ENCODE measurements around the gene DHX40. TPM values are rescaled to one million over a fixed set of nuclear protein-coding genes. Genes with fewer than 3 reads are reported as not detected.
"Not testable (repeated sequence)": the region's sequence is repeated elsewhere in the genome, so short reads cannot be mapped to it uniquely, and the experiment has no call there.

The DHX40 gene, protein sequence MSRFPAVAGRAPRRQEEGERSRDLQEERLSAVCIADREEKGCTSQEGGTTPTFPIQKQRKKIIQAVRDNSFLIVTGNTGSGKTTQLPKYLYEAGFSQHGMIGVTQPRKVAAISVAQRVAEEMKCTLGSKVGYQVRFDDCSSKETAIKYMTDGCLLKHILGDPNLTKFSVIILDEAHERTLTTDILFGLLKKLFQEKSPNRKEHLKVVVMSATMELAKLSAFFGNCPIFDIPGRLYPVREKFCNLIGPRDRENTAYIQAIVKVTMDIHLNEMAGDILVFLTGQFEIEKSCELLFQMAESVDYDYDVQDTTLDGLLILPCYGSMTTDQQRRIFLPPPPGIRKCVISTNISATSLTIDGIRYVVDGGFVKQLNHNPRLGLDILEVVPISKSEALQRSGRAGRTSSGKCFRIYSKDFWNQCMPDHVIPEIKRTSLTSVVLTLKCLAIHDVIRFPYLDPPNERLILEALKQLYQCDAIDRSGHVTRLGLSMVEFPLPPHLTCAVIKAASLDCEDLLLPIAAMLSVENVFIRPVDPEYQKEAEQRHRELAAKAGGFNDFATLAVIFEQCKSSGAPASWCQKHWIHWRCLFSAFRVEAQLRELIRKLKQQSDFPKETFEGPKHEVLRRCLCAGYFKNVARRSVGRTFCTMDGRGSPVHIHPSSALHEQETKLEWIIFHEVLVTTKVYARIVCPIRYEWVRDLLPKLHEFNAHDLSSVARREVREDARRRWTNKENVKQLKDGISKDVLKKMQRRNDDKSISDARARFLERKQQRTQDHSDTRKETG
- 10 to 100 TPM; 20.0 to 24.4 TPM for total RNA-seq

- H3K36me3 Mint-ChIP-seq (ENCODE audit: low read depth) = peaks cover 9% of the 10 kb centered on the region
- ChIA-PET POLR2A (interaction anchor here (0.5 to 2.8 kb wide), 10 partner anchors 52 to 934 kb away, joined by 3 to 46 read pairs (median 3); partner anchors contain the start of genes CLTC, PRR11, PTRH2 and SKA2), CTCF (interaction anchor here (1.0 kb wide), 1 partner anchor 100 kb away, joined by 3 read pairs; no protein-coding TSS in a partner anchor)
- DNase-seq = peak; percentile 95
- H3K4me1 Mint-ChIP-seq = peaks cover 21% of the 10 kb centered on the region
- H3K27ac Mint-ChIP-seq = peak within 1 kb of the TSS; percentile 95
- H3K4me3 Mint-ChIP-seq = peak within 1 kb of the TSS; percentile 100
- H3K9me3 Mint-ChIP-seq = peaks cover 6% of the 10 kb centered on the region
- no peaks in the 10 kb centered on the region for H3K27me3 Mint-ChIP-seq
These were observed at the start of gene DHX40 for GRCh38 chr17:59565171-59565958. TSS of gene DHX40 (plus strand) at chr17:59565610. CDS start at chr17:59565672, 62 bp downstream.

- H3K36me3 Mint-ChIP-seq (ENCODE audit: low read depth) = no peaks in the 10 kb centered on the region
- no peak overlapping the region for H3K27ac Mint-ChIP-seq
- H3K4me1 Mint-ChIP-seq = peaks cover 2% of the 10 kb centered on the region
- ChIA-PET POLR2A (no interaction called here), CTCF (no interaction called here)
- peaks cover 12% of the 10 kb centered on the region for H3K27me3 Mint-ChIP-seq
- H3K4me3 Mint-ChIP-seq = no peak overlapping the region
- no peak for DNase-seq
- H3K9me3 Mint-ChIP-seq = no peaks in the 10 kb centered on the region
These were observed 49.0 kb upstream of the DHX40 start for GRCh38 chr17:59516451-59516850.

- no peaks in the 10 kb centered on the region for H3K36me3 Mint-ChIP-seq (ENCODE audit: low read depth)
- DNase-seq = no peak
- H3K4me3 Mint-ChIP-seq = no peak overlapping the region
- no peaks in the 10 kb centered on the region for H3K9me3 Mint-ChIP-seq
- no peak overlapping the region for H3K27ac Mint-ChIP-seq
- H3K27me3 Mint-ChIP-seq = peaks cover 13% of the 10 kb centered on the region
- ChIA-PET CTCF (interaction anchor here (0.6 to 1.8 kb wide), 8 partner anchors 10 to 438 kb away, joined by 3 to 8 read pairs (median 4); no protein-coding TSS in a partner anchor), POLR2A (no interaction called here)
- peaks cover 4% of the 10 kb centered on the region for H3K4me1 Mint-ChIP-seq
These were observed 46.3 kb upstream of the DHX40 start for GRCh38 chr17:59519132-59519531.

DNA sequence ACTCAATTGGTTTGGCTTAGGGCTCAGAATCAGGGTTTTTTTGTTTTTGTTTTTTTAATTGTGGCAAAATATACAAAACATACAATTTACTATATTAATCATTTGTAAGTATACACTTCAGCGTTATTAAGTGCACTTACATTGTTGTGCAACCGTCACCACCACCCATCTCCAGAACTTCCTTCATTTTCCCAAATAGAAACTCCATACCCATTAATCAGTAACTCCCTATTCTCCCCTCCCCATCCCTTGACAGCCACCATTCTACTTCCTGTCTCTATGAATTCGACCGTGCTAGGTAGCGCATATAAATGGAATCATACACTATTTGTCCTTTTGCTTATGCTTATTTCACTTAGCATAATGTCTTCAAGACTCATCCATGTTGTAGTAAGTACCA, 45.2 kb upstream of the DHX40 start:
- DNase-seq = no peak
- Mint-ChIP-seq H3K9me3 (no peaks in the 10 kb centered on the region), H3K27me3 (peaks cover 15% of the 10 kb centered on the region), H3K4me3 (no peak overlapping the region), H3K4me1 (peaks cover 4% of the 10 kb centered on the region), H3K27ac (no peak overlapping the region), H3K36me3 (ENCODE audit: low read depth) (no peaks in the 10 kb centered on the region)
- POLR2A ChIA-PET = no interaction called here
- CTCF ChIA-PET = interaction anchor here (0.6 to 3.2 kb wide), 3 partner anchors 45 to 210 kb away, joined by 4 to 14 read pairs (median 4); no protein-coding TSS in a partner anchor

GRCh38 chr17:59521465-59522126, 43.8 kb upstream of the DHX40 start:
- no peak overlapping the region for H3K4me3 Mint-ChIP-seq
- no peaks in the 10 kb centered on the region for H3K36me3 Mint-ChIP-seq (ENCODE audit: low read depth)
- H3K27me3 Mint-ChIP-seq = peaks cover 25% of the 10 kb centered on the region
- DNase-seq = peak; percentile 61
- H3K9me3 Mint-ChIP-seq = no peaks in the 10 kb centered on the region
- POLR2A ChIA-PET = no interaction called here
- H3K4me1 Mint-ChIP-seq = peaks cover 4% of the 10 kb centered on the region
- no peak overlapping the region for H3K27ac Mint-ChIP-seq
- CTCF ChIA-PET = interaction anchor here (0.6 to 3.2 kb wide), 14 partner anchors 8 to 1333 kb away, joined by 3 to 14 read pairs (median 4); partner anchors contain the start of genes PTRH2 and VMP1

- H3K27me3 Mint-ChIP-seq = peaks cover 34% of the 10 kb centered on the region
- POLR2A ChIA-PET; H3K9me3 Mint-ChIP-seq; H3K4me1 Mint-ChIP-seq; CTCF ChIA-PET; H3K4me3 Mint-ChIP-seq; DNase-seq; H3K36me3 Mint-ChIP-seq (ENCODE audit: low read depth); H3K27ac Mint-ChIP-seq: not testable (repeated sequence)
These were observed 40.5 kb upstream of the DHX40 start for GRCh38 chr17:59524930-59525329.

DNA sequence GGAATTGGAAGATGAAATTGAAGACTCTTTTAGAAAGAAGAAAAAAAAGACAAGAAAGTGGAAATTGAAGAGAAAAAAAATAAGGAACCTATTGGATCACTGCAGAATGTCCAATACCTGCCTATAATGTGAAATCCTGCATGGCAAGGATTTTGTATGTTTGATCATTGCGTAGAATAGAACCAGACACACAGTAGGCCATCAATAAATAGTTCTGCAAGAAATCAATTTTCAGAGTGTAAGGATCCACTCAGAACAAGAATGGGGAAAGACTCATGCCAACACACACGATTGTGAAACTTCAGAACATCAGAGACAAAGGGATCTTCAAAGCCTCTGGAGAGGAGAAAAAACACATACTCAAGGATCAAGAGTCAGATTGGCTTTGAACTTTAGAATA, 39.7 kb upstream of the DHX40 start:
- Mint-ChIP-seq H3K27ac (no peak overlapping the region), H3K4me3 (no peak overlapping the region), H3K27me3 (peaks cover 29% of the 10 kb centered on the region), H3K36me3 (ENCODE audit: low read depth) (no peaks in the 10 kb centered on the region), H3K9me3 (no peaks in the 10 kb centered on the region), H3K4me1 (peaks cover 4% of the 10 kb centered on the region)
- CTCF ChIA-PET = no interaction called here
- no peak for DNase-seq
- POLR2A ChIA-PET = no interaction called here

GRCh38 chr17:59526451-59526850, 39.0 kb upstream of the DHX40 start:
- Mint-ChIP-seq H3K9me3 (no peaks in the 10 kb centered on the region), H3K4me1 (peaks cover 2% of the 10 kb centered on the region), H3K27me3 (peaks cover 27% of the 10 kb centered on the region), H3K4me3 (no peak overlapping the region), H3K27ac (no peak overlapping the region), H3K36me3 (ENCODE audit: low read depth) (no peaks in the 10 kb centered on the region)
- no peak for DNase-seq
- ChIA-PET POLR2A (no interaction called here), CTCF (interaction anchor here (0.8 kb wide), 1 partner anchor 254 kb away, joined by 3 read pairs; no protein-coding TSS in a partner anchor)

DNA sequence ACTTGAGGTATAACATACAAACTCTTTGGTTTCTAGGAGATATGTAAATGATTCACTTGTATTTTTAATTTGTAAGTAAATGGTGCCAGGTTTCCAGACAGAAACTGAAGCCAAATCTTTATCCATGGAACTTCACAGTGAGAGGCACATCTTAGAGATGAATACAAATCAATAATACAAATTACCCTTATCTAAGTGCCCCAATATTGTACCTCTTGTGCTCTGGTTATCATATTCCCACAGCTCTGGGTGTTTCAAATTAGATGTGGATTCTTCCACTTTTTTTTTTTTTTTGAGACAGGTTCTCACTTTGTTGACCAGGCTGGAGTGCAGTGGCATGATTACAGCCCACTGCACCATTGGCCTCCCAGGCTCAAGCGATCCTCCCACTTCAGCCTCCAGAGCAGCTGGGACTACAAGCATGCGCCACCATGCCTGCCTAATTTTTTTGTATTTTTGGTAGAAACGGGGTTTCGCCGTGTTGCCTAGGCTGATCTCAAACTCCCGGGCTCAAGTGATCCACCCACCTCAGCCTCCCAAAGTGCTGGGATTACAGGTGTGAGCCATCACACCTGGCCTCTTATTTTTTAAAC, 38.0 kb upstream of the DHX40 start:
- H3K9me3 Mint-ChIP-seq = no peaks in the 10 kb centered on the region
- H3K27me3 Mint-ChIP-seq = peaks cover 26% of the 10 kb centered on the region
- ChIA-PET POLR2A (no interaction called here), CTCF (interaction anchor here (0.9 kb wide), 1 partner anchor 210 kb away, joined by 3 read pairs; no protein-coding TSS in a partner anchor)
- no peak overlapping the region for H3K4me3 Mint-ChIP-seq
- no peak overlapping the region for H3K27ac Mint-ChIP-seq
- no peaks in the 10 kb centered on the region for H3K36me3 Mint-ChIP-seq (ENCODE audit: low read depth)
- no peak for DNase-seq
- H3K4me1 Mint-ChIP-seq = no peaks in the 10 kb centered on the region

GRCh38 chr17:59527931-59528330, 37.5 kb upstream of the DHX40 start:
- Mint-ChIP-seq H3K27me3 (peaks cover 26% of the 10 kb centered on the region), H3K36me3 (ENCODE audit: low read depth) (no peaks in the 10 kb centered on the region), H3K4me3 (no peak overlapping the region), H3K9me3 (no peaks in the 10 kb centered on the region), H3K4me1 (no peaks in the 10 kb centered on the region), H3K27ac (no peak overlapping the region)
- CTCF ChIA-PET = interaction anchor here (0.9 kb wide), 1 partner anchor 210 kb away, joined by 3 read pairs; no protein-coding TSS in a partner anchor
- DNase-seq = no peak
- POLR2A ChIA-PET = no interaction called here

DNA sequence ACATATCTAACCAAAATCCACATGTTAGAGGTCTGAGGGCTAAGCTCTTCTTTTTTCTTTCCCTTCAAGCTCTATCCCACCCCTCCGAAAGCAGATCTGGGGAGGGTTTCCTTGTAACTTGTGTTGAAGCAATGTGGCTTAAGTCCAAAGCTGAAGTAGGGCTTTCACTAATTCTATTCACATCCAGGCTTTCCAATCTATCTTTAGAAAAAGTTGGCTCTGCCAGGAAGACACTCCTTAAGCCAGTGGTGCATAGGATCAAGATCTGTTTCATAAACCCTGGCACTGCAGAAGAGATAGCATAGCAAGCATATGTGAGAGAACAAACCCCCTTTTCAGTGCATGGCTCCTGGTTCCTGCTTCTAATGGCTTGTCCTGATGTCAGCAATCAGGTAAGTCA, 34.9 kb upstream of the DHX40 start:
- ChIA-PET POLR2A (no interaction called here), CTCF (interaction anchor here (1.2 kb wide), 1 partner anchor 9 kb away, joined by 8 read pairs; no protein-coding TSS in a partner anchor)
- H3K27me3 Mint-ChIP-seq = peaks cover 23% of the 10 kb centered on the region
- no peaks in the 10 kb centered on the region for H3K4me1 Mint-ChIP-seq
- no peaks in the 10 kb centered on the region for H3K36me3 Mint-ChIP-seq (ENCODE audit: low read depth)
- H3K4me3 Mint-ChIP-seq = no peak overlapping the region
- DNase-seq = no peak
- H3K9me3 Mint-ChIP-seq = no peaks in the 10 kb centered on the region
- no peak overlapping the region for H3K27ac Mint-ChIP-seq

DNA sequence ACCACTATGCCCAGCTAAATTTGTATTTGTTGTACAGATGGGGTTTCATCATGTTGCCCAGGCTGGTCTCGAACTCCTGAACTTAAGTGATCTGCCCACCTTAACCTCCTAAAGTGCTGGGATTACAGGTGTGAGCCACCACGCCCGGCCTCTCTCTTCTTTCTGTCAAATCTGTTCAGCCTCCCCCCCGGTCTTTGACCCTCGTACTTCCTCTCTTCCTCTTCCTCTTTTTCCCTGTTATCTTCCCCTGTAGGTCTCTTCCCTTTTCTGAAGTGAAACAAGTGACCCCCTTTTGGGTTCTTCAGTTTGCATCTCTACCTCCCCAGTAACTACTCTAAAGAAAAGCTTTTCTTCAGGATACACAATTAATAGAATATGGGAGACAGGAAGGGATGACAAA, 31.7 kb upstream of the DHX40 start:
- Mint-ChIP-seq H3K36me3 (ENCODE audit: low read depth) (no peaks in the 10 kb centered on the region), H3K9me3 (no peaks in the 10 kb centered on the region), H3K4me3 (no peak overlapping the region), H3K4me1 (no peaks in the 10 kb centered on the region), H3K27me3 (peaks cover 14% of the 10 kb centered on the region), H3K27ac (no peak overlapping the region)
- no peak for DNase-seq
- CTCF ChIA-PET = interaction anchor here (0.7 kb wide), 1 partner anchor 143 kb away, joined by 4 read pairs; no protein-coding TSS in a partner anchor
- POLR2A ChIA-PET = no interaction called here

Data from activated CD4-positive, alpha-beta memory T cell treated with anti-CD3 and anti-CD28 coated beads, Interleukin-2, amount 10 ng/mL, durations not matched to agents 7 days and 5 days (primary cell).